Measurements from ENCODE around the gene TMEM132E.

TMEM132E gene

DNA sequence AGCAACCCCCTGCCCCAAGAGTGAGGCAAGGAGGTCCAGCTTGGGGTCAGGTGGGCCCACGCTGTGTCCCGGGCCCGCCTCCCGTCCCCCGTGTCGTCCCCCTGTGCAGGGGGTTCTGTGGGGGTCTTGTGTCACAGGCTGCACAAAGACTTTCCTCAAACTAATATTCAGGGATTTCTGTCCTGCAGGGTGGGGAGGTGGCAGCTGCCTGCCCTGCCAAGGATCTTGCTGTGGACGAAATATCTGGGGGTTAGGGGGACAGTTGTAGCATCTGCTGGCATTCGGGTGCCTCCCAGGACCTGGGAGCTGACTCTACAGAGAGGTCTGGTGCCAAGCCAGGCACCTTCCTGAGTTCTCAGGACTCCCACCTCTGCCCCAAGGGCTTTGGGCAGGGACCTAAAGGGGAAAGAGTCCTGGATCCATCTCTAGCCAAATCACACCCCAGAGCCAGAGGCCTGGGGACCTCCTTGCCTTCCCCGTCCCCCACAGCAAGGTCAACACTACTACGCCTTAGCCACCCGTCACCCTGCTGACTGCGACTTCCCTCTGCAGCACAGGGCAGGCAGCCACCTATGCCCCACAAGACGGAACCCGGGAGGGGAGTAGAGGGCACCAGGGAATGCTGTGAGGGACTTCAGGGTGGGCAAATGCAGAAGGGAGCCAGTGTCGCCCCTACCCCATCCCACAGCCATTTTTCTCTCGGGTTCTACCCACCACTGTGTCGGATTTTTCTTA, 59.3 kb downstream of the TMEM132E start:
- Histone ChIP-seq H3K36me3 (ENCODE audit: control insufficient read depth, low read depth, low read length) (no peaks in the 10 kb centered on the region), H3K9ac (ENCODE audit: low read length) (no peak overlapping the region), H3K4me1 (ENCODE audit: control insufficient read depth, low read depth, low read length) (no peaks in the 10 kb centered on the region), H3K27ac (ENCODE audit: low read length) (no peak overlapping the region), H3K9me3 (ENCODE audit: control insufficient read depth, low read depth, low read length) (no peaks in the 10 kb centered on the region), H3K27me3 (ENCODE audit: control insufficient read depth, insufficient read depth, low read length) (no peaks in the 10 kb centered on the region), H3K4me3 (ENCODE audit: low read length) (no peak overlapping the region)

DNA sequence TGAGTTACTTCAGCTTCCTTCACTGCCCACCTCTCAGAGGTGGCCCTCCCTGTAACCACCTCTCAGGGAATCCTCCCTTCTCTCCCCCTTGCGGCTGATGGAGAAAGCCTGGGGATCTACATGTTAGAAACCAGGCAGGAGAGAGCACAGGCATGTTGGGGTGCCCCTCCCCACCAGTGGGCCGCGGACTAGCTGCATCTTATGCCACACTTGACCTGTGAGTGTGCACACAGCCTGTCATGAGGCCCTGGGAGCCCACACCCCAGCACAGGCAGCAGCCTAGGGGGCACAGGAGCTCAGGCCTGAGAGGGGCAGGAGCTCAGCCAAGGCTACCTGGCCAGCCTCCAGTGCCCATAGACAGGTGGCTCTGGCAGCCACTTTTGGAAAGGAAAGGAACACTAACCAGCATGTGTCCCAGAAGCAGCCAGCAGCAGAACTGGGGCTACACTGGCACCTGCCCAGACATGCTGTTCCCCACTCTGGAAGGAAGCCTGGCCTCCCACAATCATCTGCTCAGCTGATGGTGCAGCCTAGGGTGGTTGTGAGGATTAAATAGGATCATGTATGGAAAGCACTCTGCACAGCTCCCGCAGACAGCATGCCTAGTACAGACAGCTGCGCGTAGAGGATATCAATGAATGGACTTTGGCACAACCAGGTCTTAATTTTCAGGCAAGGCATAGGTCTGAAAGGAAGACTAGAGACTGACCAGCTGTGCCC, 60.5 kb downstream of the TMEM132E start:
- Histone ChIP-seq H3K27me3 (ENCODE audit: control insufficient read depth, insufficient read depth, low read length) (no peaks in the 10 kb centered on the region), H3K9me3 (ENCODE audit: control insufficient read depth, low read depth, low read length) (no peaks in the 10 kb centered on the region), H3K9ac (ENCODE audit: low read length) (no peak overlapping the region), H3K4me3 (ENCODE audit: low read length) (no peak overlapping the region), H3K4me1 (ENCODE audit: control insufficient read depth, low read depth, low read length) (no peaks in the 10 kb centered on the region), H3K27ac (ENCODE audit: low read length) (no peak overlapping the region), H3K36me3 (ENCODE audit: control insufficient read depth, low read depth, low read length) (no peaks in the 10 kb centered on the region)

DNA sequence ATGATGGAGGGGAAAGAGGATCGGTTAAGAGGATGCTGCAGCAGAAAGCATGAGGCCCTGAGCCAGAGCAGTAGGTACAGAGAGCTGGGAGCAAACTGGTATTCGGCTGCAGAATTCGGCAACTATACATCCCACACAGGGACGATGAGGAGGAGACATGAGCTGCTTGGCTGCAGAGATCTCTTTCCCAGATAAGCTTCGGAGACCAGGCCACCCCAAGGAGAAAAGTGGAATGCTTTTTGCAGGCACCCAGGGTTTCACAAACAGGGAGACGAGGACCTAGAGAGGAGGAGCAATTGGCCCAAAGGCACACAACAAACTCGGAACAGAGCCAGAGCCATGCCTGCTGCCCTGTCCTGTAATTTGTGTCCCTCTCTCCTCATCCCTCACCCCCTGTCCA, 62.0 kb downstream of the TMEM132E start:
- Histone ChIP-seq H3K9me3 (ENCODE audit: control insufficient read depth, low read depth, low read length) (no peaks in the 10 kb centered on the region), H3K9ac (ENCODE audit: low read length) (no peak overlapping the region), H3K36me3 (ENCODE audit: control insufficient read depth, low read depth, low read length) (no peaks in the 10 kb centered on the region), H3K4me3 (ENCODE audit: low read length) (no peak overlapping the region), H3K27me3 (ENCODE audit: control insufficient read depth, insufficient read depth, low read length) (no peaks in the 10 kb centered on the region), H3K27ac (ENCODE audit: low read length) (no peak overlapping the region), H3K4me1 (ENCODE audit: control insufficient read depth, low read depth, low read length) (no peaks in the 10 kb centered on the region)

DNA sequence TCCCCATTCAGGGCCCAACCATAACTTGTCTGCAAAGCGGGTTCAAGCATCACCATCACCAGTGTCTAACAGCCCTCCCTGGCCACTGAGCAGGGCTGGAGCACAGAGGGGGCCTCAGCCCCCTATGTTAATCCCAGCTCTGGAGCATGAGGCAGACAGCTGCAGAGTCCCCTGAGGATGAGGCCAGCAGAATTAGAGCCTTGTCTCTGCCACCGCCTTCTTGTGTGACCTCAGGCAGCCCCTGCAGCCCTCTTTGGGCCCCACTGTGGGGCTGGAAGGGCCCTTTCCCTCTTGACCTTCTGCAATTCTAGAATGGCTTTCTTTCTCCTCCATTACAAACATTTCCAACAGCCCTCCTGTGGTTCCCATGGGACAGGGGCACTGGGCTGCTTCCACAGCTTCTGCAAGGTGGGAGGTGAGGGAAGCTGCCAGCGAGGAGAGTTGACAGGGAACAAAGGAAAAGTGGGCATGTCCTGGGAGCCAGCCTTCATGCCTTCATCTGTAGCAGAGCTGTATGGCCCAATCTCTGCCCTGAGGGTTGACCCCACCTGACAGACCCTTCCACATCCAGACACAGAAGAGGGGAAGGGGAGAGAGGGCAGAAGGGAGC, 65.7 kb downstream of the TMEM132E start:
- H3K36me3 ChIP-seq (ENCODE audit: control insufficient read depth, low read depth, low read length) = no peaks in the 10 kb centered on the region
- no peaks in the 10 kb centered on the region for H3K27me3 ChIP-seq (ENCODE audit: control insufficient read depth, insufficient read depth, low read length)
- H3K9ac ChIP-seq (ENCODE audit: low read length) = no peak overlapping the region
- no peak overlapping the region for H3K4me3 ChIP-seq (ENCODE audit: low read length)
- H3K9me3 ChIP-seq (ENCODE audit: control insufficient read depth, low read depth, low read length) = no peaks in the 10 kb centered on the region
- H3K4me1 ChIP-seq (ENCODE audit: control insufficient read depth, low read depth, low read length) = no peaks in the 10 kb centered on the region
- no peak overlapping the region for H3K27ac ChIP-seq (ENCODE audit: low read length)

DNA sequence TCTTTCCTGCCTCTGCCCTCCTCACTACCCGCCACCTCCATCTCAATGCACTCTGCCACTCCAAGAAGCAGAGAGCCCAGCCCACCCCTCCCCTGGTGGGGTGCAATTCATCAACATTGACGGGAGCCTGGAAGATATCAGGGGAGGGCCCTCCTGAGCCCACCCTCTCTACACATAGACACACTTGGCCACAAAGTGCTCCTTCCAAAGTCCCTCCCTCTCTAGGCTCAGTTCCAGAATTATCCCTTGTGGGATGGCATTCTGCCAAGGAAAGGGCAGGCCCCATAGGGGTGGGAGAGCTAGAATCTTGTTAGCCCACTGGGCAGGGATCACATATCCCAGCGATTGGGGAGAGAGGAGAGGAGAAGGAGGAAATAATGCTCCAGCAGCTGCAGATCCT, 66.2 kb downstream of the TMEM132E start:
- H3K4me1 ChIP-seq (ENCODE audit: control insufficient read depth, low read depth, low read length) = no peaks in the 10 kb centered on the region
- no peak overlapping the region for H3K27ac ChIP-seq (ENCODE audit: low read length)
- H3K27me3 ChIP-seq (ENCODE audit: control insufficient read depth, insufficient read depth, low read length) = no peaks in the 10 kb centered on the region
- no peaks in the 10 kb centered on the region for H3K9me3 ChIP-seq (ENCODE audit: control insufficient read depth, low read depth, low read length)
- H3K4me3 ChIP-seq (ENCODE audit: low read length) = no peak overlapping the region
- no peak overlapping the region for H3K9ac ChIP-seq (ENCODE audit: low read length)
- H3K36me3 ChIP-seq (ENCODE audit: control insufficient read depth, low read depth, low read length) = no peaks in the 10 kb centered on the region

DNA sequence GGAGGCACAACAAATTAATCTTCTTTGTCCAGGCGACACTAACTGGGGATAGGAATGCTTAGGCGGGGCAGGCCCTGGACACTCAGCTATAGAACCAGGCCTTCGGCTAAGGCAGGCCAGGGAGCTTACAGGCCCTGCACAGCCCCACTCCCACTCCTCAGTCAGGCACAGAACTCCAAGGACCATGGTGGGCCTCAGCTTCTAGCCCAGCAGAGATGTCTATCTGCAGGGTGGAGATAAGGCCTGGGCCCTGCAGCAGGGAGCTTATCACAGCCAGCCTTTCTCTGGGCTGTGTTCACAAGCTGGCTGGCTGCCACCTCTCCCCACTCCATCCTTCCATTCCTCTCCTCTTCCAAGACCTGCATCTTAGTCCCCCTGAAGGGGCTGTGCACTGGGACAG, 68.1 kb downstream of the TMEM132E start:
- no peak overlapping the region for H3K27ac ChIP-seq (ENCODE audit: low read length)
- no peaks in the 10 kb centered on the region for H3K4me1 ChIP-seq (ENCODE audit: control insufficient read depth, low read depth, low read length)
- H3K27me3 ChIP-seq (ENCODE audit: control insufficient read depth, insufficient read depth, low read length) = no peaks in the 10 kb centered on the region
- H3K4me3 ChIP-seq (ENCODE audit: low read length) = no peak overlapping the region
- no peak overlapping the region for H3K9ac ChIP-seq (ENCODE audit: low read length)
- H3K36me3 ChIP-seq (ENCODE audit: control insufficient read depth, low read depth, low read length) = no peaks in the 10 kb centered on the region
- H3K9me3 ChIP-seq (ENCODE audit: control insufficient read depth, low read depth, low read length) = no peaks in the 10 kb centered on the region

DNA sequence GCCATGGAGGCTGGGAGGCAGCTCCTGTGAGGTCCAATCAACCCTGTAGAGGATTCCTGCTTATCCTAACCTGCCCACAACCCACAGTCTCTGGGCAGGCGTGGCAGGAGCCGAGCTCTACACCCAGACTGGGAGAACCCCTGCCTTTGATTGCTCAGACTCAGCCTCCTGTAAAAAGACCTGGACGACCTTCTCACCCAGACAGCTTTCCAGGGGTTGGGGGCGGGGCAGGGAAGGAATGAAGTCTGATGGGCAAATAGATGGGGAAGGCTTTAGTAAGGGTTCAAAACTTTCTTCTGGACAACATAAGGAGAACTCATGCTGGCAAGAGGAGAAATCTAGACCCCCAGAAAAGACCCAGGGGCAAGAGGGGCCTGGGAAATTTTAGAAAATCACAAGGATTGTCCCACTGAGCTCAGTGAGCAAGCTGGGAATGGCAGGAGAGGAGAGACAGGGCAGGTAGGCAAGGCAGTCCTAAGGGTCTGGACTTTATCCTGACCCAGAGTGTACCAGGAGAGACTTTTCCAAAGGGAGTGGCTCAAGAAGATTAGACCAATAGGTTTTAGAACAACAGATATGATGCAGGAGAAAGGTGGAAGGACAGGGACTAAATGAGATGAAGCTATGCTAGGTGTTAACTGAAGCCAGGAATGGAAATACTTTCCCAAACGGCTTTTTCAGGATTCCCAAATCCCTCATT, 70.8 kb downstream of the TMEM132E start:
- Histone ChIP-seq H3K27me3 (ENCODE audit: control insufficient read depth, insufficient read depth, low read length) (no peaks in the 10 kb centered on the region), H3K36me3 (ENCODE audit: control insufficient read depth, low read depth, low read length) (no peaks in the 10 kb centered on the region), H3K9me3 (ENCODE audit: control insufficient read depth, low read depth, low read length) (no peaks in the 10 kb centered on the region), H3K4me1 (ENCODE audit: control insufficient read depth, low read depth, low read length) (no peaks in the 10 kb centered on the region), H3K9ac (ENCODE audit: low read length) (no peak overlapping the region), H3K27ac (ENCODE audit: low read length) (no peak overlapping the region), H3K4me3 (ENCODE audit: low read length) (no peak overlapping the region)

DNA sequence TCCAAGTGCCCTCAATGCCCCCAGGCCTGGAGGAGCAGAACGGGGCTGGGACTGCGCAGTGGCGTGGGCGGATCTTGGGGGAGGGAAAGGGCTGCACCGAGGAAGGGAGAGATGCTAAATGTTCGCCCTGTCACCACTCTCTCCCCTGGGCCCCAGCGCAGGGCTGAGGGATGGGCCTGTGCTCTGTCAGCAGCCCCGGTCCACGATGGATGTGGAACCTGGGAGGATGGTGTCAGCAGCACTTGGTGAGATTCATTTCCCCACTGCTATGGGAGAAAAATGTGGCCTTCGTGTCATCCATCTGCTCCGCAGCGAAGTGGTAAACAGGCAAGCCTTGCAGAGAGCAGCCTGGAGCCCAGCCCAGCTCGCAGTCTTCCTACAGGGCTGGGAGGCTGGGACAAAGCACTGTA, 72.0 kb downstream of the TMEM132E start:
- Histone ChIP-seq H3K4me1 (ENCODE audit: control insufficient read depth, low read depth, low read length) (no peaks in the 10 kb centered on the region), H3K27ac (ENCODE audit: low read length) (no peak overlapping the region), H3K36me3 (ENCODE audit: control insufficient read depth, low read depth, low read length) (no peaks in the 10 kb centered on the region), H3K4me3 (ENCODE audit: low read length) (no peak overlapping the region), H3K9me3 (ENCODE audit: control insufficient read depth, low read depth, low read length) (no peaks in the 10 kb centered on the region), H3K9ac (ENCODE audit: low read length) (no peak overlapping the region), H3K27me3 (ENCODE audit: control insufficient read depth, insufficient read depth, low read length) (no peaks in the 10 kb centered on the region)

DNA sequence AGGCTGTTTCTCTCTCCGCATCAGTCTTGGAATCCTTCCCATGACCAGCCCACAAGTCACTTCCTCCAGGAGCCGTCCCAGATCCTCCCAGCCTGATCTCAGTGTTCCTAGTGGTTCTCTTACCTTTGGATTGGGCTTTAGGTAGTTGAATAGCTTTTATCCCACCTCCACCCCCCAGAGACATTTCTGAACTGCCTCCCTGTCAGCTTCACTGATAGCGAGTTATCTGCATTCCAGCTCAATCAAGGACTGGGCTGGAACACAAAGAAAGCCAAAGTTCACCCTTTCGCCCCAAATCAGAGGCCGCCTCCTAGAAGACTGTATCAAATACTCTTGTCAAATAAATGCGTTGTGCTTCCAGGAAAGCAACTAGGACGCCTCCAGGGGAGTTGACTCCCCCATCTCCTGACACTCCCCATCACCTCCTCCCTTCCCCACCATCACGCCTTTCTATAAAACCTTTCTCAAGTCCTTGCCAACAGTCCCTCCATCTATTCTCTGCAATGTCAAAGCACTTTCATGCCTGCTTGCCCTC, 72.7 kb downstream of the TMEM132E start:
- Histone ChIP-seq H3K27me3 (ENCODE audit: control insufficient read depth, insufficient read depth, low read length) (no peaks in the 10 kb centered on the region), H3K36me3 (ENCODE audit: control insufficient read depth, low read depth, low read length) (no peaks in the 10 kb centered on the region), H3K9me3 (ENCODE audit: control insufficient read depth, low read depth, low read length) (no peaks in the 10 kb centered on the region), H3K27ac (ENCODE audit: low read length) (no peak overlapping the region), H3K4me1 (ENCODE audit: control insufficient read depth, low read depth, low read length) (no peaks in the 10 kb centered on the region), H3K9ac (ENCODE audit: low read length) (no peak overlapping the region), H3K4me3 (ENCODE audit: low read length) (no peak overlapping the region)

DNA sequence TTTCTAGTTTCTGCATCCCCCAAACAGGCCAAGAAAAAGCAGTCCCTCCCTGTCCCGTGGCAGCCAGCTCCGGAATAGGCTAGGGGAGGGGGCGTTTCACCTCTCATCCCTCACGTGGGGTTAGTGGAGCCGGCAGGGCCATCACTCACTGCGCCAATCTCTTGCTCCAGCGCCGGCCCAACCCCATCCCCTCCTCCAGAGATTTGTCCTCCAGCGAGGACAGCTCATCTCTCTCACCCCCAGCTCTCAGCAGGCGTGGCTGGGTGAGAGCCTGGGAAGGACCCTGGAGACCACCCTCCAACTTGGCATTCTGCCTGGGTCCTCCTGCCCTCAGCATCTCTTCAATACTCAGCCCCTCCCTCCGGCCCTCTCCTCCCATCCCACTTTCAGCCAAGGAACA, 74.1 kb downstream of the TMEM132E start:
- Histone ChIP-seq H3K36me3 (ENCODE audit: control insufficient read depth, low read depth, low read length) (no peaks in the 10 kb centered on the region), H3K27ac (ENCODE audit: low read length) (no peak overlapping the region), H3K4me3 (ENCODE audit: low read length) (no peak overlapping the region), H3K9me3 (ENCODE audit: control insufficient read depth, low read depth, low read length) (no peaks in the 10 kb centered on the region), H3K9ac (ENCODE audit: low read length) (no peak overlapping the region), H3K4me1 (ENCODE audit: control insufficient read depth, low read depth, low read length) (no peaks in the 10 kb centered on the region), H3K27me3 (ENCODE audit: control insufficient read depth, insufficient read depth, low read length) (no peaks in the 10 kb centered on the region)

DNA sequence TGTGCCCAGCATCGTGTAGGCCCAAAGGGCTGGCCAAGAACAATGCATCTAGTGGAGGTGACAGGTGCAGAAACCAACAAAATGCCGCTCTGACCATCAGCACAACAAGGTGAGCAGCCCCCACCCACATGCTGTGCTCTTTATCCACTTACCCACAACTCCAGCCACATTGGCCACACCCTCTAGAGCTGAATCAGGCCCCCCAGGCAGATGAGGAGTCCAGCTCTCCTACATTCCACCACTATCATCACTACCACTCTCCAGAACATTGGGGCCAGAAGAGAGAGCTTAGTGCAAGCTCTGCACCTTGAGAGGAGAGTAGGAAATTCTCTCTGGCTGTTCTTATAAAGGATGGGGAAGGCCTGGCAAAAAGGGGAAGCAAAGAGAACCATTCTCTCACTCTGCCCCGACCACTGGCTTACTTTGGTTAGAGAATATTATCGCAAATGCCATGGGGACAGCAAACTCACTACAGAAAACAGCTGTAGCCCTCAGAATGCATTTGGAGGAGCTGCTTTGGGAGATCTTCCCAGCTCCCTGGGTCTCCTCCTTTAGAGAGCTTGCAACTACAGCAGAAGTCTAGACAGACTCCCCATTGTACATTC, 75.0 kb downstream of the TMEM132E start:
- no peaks in the 10 kb centered on the region for H3K4me1 ChIP-seq (ENCODE audit: control insufficient read depth, low read depth, low read length)
- H3K4me3 ChIP-seq (ENCODE audit: low read length) = no peak overlapping the region
- H3K27me3 ChIP-seq (ENCODE audit: control insufficient read depth, insufficient read depth, low read length) = no peaks in the 10 kb centered on the region
- no peaks in the 10 kb centered on the region for H3K9me3 ChIP-seq (ENCODE audit: control insufficient read depth, low read depth, low read length)
- no peaks in the 10 kb centered on the region for H3K36me3 ChIP-seq (ENCODE audit: control insufficient read depth, low read depth, low read length)
- H3K27ac ChIP-seq (ENCODE audit: low read length) = no peak overlapping the region
- H3K9ac ChIP-seq (ENCODE audit: low read length) = no peak overlapping the region

All from iPS-18a (cell line).